Stimulated activated CD4-positive, alpha-beta T cell treated with anti-CD3 and anti-CD28 coated beads, Interleukin-12 subunit alpha, Interleukin-12 subunit beta, amount 100 ng/mL, for 24 hours (primary cell): ENCODE data around the gene USP48.
"Not testable (repeated sequence)": the region's sequence is repeated elsewhere in the genome, so short reads cannot be mapped to it uniquely, and the experiment has no call there.

Source experiments
- DNase-seq, 2 experiments: peaks; one replicate each; pipeline ENCODE4 v3.0.0-alpha.2; 2020; ENCODE audit warnings: low read depth in 2 of 2

USP48 gene

DNA sequence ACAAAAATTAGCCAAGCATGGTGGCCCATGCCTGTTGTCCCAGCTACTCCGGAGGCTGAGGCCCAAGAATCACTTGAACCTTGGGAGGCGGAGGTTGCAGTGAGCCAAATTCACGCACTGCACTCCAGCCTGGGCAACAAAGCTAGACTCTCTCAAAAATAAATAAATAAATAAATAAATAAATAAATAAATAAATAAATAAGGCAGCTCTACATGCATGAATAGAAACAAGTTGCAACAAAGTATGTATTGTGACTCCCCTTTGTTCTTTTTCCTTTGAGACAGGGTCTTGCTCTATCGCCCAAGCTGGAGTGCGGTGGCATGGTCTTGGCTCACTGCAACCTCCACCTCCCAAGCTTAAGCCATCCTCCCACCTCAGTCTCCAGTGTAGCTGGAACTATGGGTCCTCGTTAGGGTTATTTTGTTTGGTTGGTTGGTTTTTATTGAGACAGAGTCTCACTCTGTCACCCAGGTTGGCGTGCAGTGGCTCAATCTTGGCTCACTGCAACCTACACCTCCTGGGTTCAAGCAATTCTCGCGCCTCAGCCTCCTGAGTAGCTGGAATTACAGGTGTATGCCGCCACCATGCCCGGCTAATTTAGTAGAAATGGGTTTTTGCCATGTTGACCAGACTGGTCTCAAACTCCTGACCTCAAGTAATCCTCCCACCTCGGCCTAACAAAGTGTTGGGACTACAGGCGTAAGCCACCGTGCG lies 8.0 kb downstream of the USP48 start:
- no peak for DNase-seq

DNA sequence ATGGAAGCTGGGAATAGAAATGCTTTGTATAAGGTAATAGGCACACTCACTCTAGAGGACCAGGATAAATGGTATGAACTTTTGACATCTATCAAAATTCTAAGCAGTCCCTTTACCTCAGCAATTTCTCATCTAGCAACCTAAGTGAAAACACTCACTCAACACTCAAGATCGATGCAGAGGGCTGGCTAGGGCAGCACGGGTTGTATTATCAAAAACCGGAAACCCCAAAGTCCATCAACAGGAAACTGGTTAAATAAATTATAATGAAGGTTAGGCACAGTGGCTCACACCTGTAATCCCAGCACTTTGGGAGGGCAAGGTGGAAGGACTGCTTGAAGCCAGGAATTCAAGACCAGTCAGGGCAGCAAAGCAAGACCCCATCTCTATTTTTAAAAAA lies 9.4 kb downstream of the USP48 start:
- DNase-seq, result no peak

DNA sequence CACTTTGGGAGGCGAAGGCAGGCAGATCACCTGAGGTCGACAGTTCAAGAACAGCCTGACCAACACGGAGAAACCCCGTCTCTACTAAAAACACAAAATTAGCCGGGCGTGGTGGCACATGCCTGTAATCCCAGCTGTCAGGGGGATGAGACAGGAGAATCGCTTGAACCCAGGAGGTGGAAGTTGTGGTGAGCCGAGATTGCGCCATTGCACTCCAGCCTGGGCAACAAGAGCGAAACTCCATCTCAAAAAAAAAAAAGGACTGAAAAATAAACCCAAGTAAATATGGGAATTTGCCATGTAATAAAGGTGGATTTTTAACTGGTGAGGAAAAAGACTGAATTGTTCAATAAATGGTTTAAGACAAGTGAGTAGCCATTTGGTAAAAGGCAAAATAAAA lies 11.3 kb downstream of the USP48 start:
- DNase-seq, result not testable (repeated sequence)

DNA sequence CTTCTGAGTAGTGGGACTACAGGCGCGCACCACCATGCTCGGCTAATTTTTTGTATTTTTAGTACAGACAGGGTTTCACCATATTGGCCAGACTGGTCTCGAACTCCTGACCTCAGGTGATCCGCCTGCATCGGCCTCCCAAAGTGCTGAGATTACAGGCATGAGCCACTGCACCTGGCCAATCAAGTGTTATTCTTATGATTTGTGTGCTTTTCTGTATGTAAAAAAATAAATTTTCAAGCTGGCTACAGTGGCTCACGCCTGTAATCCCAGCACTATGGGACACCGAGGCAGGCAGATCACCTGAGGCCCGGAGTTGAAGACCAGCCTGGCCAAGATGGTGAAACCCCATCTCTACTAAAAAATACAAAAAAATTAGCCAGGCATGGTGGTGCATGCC lies 12.3 kb downstream of the USP48 start:
- DNase-seq, result not testable (repeated sequence)

DNA sequence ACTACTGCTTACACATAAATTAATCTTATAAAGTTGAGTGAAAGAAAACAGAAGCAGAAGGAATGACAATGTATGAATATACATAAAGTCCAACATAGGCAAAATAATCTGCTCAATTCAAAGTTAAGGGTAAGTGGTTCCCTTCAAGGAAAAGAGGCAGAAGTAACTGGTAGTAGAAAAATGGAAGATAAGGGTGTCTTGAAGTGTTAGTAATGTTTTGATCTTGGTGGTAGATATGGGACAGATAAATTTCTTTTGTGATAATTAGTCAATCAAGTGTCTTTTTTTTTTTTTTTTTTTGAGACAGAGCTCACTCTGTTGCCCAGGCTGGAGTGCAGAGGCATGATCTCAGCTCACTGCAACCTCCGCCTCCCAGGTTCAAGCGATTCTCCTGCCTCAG lies 12.7 kb downstream of the USP48 start:
- DNase-seq, result no peak

DNA sequence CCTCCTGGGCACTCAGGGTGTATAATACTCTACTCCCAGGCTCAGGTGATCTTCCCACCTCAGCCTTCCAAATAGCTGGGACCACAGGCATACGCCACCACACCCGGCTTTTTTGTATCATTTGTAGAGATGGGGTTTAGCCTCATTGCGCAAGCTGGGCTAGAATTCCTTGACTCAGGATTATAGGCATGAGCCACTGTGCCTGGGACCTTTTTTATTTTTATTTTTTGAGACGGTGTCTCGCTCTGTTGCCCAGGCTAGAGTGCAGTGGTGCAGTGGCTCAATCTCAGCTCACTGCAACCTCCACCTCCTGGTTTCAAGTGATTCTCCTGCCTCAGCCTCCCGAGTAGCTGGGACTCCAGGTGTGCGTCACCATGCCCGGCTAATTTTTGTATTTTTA lies 15.8 kb downstream of the USP48 start:
- not testable (repeated sequence) for DNase-seq

DNA sequence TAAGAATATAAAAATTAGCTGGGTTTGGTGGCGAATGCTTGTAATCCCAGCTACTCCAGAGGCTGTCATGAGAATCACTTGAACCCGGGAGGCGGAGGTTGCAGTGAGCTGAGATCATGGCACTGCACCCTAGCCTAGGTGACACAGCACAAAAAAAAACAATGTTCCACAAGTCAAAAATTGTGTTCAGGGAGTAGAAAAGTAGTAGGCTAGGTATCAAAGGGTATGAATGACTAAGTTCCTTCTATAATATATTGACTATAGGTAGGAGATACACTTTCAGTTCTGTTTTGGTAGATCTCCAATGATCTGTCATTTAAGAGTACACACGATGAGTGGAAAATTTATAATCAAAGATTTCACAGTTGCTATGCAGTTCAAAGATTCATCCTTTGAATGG lies 16.7 kb downstream of the USP48 start:
- no peak for DNase-seq

DNA sequence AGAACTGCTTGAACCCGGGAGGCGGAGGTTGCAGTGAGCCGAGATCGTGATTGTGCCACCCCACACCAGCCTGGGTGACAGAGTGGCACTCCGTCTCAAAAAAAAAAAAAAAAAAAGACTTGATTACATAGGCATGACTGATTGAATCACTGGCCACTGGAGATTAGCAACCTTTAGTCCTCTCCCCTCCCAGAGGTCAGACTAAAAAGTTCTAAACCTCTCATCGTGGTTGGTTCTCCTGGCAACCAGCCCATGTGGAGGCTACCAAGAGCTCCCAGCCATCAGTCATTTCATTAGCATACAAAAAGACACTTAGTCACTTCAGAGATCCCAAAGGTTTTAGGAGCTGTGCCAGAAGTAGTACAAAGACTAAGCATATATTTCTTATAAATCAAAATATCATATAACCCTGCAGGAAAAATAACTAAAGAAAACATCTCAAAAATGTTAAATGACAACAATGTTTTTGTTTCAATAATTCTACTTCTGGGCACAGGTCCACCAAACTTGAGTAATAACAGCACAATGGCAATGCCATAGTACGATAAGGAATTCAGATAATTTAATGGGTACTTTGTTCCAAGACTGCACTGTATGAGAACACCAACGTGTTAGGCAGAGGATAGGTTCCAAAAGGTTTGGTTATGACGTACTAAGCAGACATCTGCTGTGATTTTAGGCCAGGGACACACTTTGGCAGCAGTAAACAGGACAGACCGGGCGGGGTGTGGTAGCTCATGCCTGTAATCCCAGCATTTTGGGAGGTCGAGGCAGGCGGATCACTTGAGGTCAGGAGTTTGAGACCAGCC lies 18.1 kb downstream of the USP48 start:
- no peak for DNase-seq

DNA sequence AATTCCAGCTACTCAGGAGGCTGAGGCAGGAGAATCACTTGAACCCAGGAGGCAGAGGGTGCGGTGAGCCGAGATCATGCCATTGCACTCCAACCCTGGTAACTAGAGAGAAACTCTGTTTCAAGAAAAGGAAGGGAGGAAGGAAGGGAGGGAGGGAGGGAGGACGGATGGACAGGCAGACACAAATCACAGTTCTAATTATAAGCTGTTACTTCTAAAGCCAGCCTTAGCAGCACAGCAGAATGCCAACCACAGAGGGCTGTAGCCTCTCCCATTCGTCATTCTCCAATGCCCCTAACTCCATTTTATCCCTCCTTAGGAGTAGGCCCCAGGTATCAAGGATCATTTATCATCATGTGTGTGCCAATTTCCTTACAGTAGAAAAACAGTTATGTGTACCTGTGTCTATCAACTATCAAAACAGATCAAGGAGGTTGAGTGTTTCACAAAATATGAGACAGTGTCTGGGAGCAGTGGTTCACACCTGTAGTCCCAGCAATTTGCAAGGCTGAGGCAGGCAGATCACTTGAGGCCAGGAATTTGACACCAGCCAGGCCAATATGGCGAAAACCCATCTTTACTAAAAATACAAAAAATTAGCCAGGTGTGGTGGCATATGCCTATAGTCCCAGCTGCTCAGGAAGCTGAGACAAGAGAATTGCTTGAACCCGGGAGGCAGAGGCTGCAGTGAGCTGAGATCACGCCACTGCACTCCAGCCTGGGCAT lies 19.1 kb downstream of the USP48 start:
- DNase-seq, result no peak

DNA sequence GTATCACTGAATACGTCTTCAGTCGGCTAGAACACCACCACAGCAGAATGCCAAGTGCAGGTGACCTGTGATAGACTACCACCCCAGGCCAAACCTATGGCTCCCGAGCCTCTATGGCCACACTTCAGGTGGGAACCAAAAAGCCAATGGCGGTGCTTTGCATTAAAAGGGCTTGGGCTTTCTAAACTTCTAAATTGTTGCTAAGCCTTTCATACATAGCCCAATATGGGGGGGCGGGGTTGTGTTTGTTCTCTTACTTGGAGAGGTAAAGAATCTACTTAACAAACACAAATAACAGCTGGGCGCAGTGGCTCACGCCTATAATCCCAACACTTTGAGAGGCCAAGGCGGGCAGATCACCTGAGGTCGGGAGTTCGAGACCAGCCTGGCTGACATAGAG lies 19.7 kb downstream of the USP48 start:
- no peak for DNase-seq

DNA sequence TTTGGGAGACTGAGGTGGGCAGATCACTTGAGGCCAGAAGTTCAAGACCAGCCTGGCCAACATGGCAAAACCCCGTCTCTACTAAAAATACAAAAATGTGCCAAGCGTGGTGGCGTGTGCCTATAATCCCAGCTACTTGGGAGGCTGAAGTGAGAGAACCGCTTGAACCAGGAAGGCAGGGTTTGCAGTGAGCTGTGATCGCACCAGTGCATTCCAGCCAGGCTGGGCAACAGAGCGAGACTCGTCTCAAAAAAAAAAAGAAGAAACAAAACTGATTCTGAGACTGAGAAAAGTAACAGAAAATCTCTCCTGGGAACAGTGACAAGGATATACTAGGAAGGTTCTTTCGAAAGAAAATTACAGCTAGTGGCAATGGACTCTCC lies 20.9 kb downstream of the USP48 start:
- no peak for DNase-seq

DNA sequence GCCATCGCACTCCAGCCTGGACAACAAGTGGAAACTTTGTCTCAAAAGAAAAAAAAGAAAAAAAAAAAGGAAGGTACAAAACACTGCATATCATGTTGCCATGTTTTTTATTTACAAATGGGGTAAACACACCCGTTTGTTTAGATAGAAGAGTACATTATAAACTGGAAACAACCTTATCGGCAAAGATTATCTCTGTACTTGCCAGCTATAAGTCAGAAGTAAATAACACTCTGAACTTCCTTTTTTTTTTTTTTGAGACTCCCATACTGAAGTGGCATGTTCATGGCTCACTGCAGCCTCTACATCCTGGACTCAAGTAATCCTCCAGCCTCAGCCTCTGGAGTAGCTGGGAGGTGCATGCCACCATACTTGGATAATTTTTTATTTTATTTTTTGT lies 21.9 kb downstream of the USP48 start:
- no peak for DNase-seq

DNA sequence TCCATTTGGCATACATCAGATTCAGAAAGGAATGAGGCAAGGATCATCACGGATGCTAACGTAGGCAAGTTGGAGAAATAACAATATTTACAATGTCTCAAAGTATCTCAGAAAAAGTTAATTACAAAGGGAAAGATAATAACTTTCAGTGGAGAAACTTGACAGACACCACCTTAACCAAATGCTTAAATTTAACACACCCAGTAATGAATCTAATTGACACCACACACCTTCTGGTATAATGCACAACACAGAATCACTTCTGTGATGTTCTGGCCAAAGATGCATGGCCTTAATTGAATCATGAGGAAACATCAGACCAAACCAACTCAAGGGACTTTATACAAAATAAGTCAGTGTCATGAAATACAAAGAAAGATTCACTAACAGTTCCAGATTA lies 23.1 kb downstream of the USP48 start:
- DNase-seq, result no peak

DNA sequence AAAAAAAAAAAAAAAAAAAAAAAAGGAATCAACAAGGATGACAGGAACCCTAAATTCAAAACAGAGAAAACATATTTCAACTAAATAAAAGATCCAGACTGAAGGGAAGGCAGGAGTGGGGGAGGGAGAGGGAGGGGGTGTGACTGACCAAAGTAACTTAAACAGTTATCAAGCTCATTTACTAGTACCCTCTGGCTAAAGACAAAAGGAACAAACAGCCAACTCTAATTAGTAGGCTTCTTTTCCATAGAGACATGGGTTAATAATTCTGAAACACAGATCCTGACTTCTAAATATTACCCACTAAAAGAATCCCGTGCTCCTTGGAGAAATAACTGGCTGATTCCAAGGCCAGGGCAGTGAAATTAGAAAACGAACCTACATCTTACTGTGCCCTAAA lies 23.8 kb downstream of the USP48 start:
- DNase-seq, result no peak

DNA sequence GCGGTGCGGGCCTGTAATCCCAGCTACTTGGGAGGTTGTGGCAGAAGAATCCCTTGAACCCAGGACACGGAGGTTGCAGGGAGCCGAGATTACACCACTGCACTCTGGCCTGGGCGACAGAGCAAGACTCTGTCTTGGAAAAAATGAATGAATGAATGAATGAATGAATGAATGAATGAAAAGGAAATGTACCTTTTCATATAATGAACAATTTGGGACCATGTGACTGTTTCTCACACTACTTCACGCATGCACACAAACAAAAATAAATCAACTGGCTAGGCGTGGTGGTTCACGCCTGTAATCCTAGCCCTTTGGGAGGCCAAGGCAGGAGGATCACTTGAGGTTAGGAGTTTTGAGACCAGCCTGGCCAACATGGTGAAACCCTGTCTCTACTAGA lies 24.3 kb downstream of the USP48 start:
- no peak for DNase-seq

DNA sequence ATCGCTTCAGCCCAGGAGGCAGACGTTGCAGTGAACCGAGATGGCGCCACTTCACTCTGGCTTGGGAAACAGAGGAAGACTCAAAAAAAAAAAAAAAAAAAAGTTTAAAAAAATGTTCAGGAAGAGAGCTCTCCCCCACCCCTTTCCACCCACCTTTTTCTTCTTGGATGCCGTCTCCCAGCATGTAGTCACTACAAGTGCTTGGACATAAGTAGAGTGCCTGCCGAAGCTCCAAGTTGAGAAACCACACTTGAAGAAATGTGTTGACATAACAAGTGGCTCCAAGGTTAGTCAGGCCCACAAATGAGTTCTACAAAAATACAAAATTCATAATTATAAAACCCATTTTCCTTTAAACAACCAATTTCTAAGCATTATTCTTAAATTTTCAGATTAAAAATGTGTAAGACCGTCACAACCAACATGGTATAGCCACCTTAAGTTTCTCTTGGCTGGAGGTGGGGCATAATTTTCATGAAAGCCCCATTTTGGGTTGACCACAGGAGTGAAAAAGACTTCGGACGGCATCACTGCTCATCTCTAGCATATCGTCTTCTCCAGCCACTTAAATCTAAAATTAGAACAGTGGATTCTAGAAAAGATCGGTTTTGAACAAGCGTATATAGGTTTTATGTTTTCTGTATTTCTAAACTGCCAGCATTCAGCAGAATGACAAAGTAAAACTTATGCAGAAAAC lies 26.4 kb downstream of the USP48 start:
- DNase-seq, result no peak

DNA sequence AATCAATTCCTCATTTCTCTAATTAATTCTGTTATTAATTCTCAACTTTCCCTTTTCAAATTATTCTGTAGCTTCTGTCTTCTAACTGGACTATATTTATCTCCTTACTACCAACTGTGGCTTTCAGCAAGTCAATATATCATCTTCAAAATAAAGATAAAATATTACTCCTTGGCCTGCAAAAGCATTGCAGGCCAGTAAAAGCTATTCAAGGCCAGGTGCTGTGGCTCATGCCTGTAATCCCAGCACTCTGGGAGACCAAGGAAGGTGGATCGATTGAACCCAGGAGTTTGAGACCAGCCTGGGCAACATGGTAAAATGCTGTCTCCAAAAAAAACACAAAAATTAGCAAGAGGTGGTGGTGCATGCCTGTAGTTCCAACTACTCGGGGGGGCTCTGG lies 27.9 kb downstream of the USP48 start:
- no peak for DNase-seq

DNA sequence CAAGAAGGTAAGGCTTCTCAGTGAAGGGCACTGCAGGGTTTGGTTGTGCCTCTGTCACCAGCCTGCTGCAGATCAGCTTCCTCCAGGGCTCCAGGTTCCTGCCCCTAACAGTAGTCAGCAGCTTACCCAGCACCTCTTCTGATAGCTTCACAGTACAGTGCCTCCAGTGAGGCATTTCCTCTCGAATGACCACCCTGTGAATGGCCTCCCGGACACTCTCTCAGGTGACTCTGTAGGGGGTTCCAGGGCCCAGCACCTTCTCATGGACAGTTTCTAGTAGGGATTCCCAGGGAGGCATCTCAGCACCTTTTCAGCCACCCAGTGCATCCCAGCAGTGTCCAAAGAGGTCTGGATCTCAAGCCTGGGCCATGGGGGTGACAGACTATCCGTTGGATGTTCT lies 28.4 kb downstream of the USP48 start:
- no peak for DNase-seq

DNA sequence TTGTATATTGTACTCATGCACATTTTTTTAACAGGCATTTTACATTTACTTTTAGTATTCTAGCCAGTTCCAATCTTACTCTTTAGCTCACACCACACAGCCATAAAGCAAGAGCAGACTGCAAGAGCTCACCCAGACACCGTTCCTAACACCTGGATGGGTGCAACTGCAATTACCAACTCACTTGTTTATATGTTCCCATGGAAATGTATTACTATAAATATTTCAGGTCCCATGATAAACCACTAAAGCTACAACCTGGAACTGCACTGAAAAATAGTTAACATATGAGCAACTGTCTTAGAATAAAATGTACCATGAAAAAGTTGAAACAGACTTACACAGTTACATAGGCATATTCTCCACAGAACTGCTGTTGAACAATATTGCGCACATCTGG lies 30.8 kb downstream of the USP48 start:
- DNase-seq, result no peak

DNA sequence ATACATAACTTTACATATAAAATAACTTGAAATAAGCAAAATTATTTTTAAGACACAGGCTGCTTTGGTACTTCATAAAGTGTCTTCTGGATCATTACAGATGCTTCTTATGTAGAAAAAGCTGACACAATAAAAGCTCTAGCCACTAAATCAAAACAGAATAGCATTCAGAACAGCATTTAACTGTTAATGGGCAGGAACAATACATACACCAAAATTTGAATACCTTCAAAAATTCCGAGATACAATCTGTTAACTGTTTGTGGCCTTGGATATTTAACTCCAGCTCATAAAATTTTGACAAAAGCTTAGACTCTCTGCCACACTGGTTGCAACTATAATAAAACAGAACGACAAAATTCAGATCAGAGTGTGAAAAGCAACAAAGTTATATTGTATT lies 31.7 kb downstream of the USP48 start:
- DNase-seq, result no peak

DNA sequence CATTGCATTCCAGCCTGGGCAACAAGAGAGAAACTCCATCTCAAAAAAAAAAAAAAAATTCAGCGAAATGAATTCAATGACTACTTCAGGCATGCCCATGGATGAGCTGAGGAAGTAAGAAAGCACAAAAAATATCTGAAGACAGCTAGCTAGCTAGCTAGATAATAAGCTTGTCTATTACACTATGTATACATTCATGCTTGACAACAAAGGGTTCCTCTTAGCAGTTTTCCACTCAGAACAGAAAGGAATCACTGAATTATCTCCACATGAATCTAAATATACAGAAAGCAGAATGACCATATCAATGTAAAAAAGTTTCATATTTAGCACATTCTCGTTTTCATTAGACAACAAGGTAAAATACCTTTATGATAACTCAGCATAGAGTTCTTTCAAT lies 32.1 kb downstream of the USP48 start:
- no peak for DNase-seq

DNA sequence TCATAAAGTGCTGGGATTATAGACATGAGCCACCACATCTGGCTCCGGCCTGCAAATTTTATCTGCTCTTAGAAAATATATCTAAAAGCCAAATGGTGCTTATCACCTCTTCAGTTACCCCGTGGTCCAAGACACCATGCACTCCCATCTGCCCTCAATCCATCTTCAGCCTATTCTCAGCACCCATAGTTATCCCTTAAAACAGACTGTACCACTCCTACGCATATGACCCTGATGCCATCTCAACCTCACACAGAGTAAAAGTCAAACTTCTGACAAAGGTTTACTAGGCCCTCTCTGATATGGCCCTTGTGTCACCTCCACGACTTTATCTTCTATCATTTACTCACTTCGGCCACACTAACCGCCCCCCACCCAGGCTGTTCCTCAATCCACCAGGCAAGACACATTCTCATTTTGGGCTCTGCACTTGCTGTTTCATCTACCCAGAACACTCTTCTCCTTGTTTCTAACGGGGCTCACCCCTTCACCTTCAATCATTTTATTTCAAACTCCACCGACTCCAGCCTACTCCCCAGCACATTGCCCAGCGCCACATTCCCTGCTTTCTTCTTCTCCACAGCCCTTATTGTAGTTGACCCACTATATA lies 33.0 kb downstream of the USP48 start:
- DNase-seq, result no peak
